ENCODE measurements around the gene UBXN7. TPM values are rescaled to one million over a fixed set of nuclear protein-coding genes. Genes with fewer than 3 reads are reported as not detected.
A peak's percentile ranks its signal among the peaks of the same experiment; 100 is the strongest.
"Not testable (repeated sequence)": the region's sequence is repeated elsewhere in the genome, so short reads cannot be mapped to it uniquely, and the experiment has no call there.

Gene UBXN7
- total RNA-seq, 1 experiment from 2014 or later = 62.7 TPM

GRCh38 chr3:196458063-196458462 lies 25.8 kb upstream of the UBXN7 start:
- Mint-ChIP-seq H3K36me3 (ENCODE audit: insufficient read depth, unreplicated experiment) (no peaks in the 10 kb centered on the region), H3K27me3 (ENCODE audit: insufficient read depth, unreplicated experiment) (no peaks in the 10 kb centered on the region), H3K4me1 (ENCODE audit: low read depth, unreplicated experiment) (no peaks in the 10 kb centered on the region), H3K9me3 (ENCODE audit: unreplicated experiment) (peaks cover 10% of the 10 kb centered on the region), H3K4me3 (ENCODE audit: unreplicated experiment) (no peak overlapping the region), H3K27ac (ENCODE audit: unreplicated experiment) (no peak overlapping the region)
- DNase-seq = no peak
- H3K4me3 ChIP-seq (ENCODE audit: low read depth, low read length) = no peak overlapping the region
- no peaks in the 10 kb centered on the region for H3K27me3 ChIP-seq (replicated peaks; ENCODE audit: control insufficient read depth, insufficient read depth, low read length)
- no TSS peak for BruUV-seq (replicated peaks)
- POLR2A ChIA-PET = no interaction called here
- no peaks in the 10 kb centered on the region for H3K4me1 ChIP-seq
- intact Hi-C loops (cut with micrococcal nuclease; ENCODE audit: unreplicated experiment) = no loop called here
- CTCF ChIA-PET = no interaction called here
- no peaks in the 10 kb centered on the region; the same call in 1 of the 2 replicates for H3K36me3 ChIP-seq (ENCODE audit: control insufficient read depth, insufficient read depth, low read length)
- H3K9me3 ChIP-seq = no peaks in the 10 kb centered on the region
- TF ChIP-seq CTCF (IDR thresholded peaks at IDR 0.05; ENCODE audit: insufficient read depth in 1 of 2, low read depth in 1 of 2, low read length in 1 of 2, severe bottlenecking in 1 of 2, unreplicated experiment in 1 of 2) = no peak

- BruUV-seq (replicated peaks); H3K27me3 Mint-ChIP-seq (ENCODE audit: insufficient read depth, unreplicated experiment); H3K36me3 Mint-ChIP-seq (ENCODE audit: insufficient read depth, unreplicated experiment); H3K27ac Mint-ChIP-seq (ENCODE audit: unreplicated experiment); H3K4me3 ChIP-seq (ENCODE audit: low read depth, low read length); CTCF ChIA-PET; H3K9me3 Mint-ChIP-seq (ENCODE audit: unreplicated experiment); H3K27me3 ChIP-seq (replicated peaks; ENCODE audit: control insufficient read depth, insufficient read depth, low read length); H3K36me3 ChIP-seq (ENCODE audit: control insufficient read depth, insufficient read depth, low read length); H3K4me1 ChIP-seq; H3K4me1 Mint-ChIP-seq (ENCODE audit: low read depth, unreplicated experiment); POLR2A ChIA-PET; H3K9me3 ChIP-seq; H3K4me3 Mint-ChIP-seq (ENCODE audit: unreplicated experiment); intact Hi-C loops (cut with micrococcal nuclease; ENCODE audit: unreplicated experiment): not testable (repeated sequence)
- DNase-seq = peak in 1 of 2 experiments; percentile 3
These were observed 25.2 kb upstream of the UBXN7 start for GRCh38 chr3:196457470-196457869.

- POLR2A ChIA-PET = no interaction called here
- intact Hi-C loops (cut with micrococcal nuclease; ENCODE audit: unreplicated experiment) = no loop called here
- H3K4me1 Mint-ChIP-seq (ENCODE audit: low read depth, unreplicated experiment) = no peaks in the 10 kb centered on the region
- no peaks in the 10 kb centered on the region for H3K36me3 Mint-ChIP-seq (ENCODE audit: insufficient read depth, unreplicated experiment)
- no peaks in the 10 kb centered on the region for H3K27me3 Mint-ChIP-seq (ENCODE audit: insufficient read depth, unreplicated experiment)
- TF ChIP-seq CTCF (IDR thresholded peaks at IDR 0.05; ENCODE audit: insufficient read depth in 1 of 2, low read depth in 1 of 2, low read length in 1 of 2, severe bottlenecking in 1 of 2, unreplicated experiment in 1 of 2) = no peak
- Histone ChIP-seq H3K36me3 (ENCODE audit: control insufficient read depth, insufficient read depth, low read length) (no peaks in the 10 kb centered on the region; the same call in 1 of the 2 replicates), H3K4me3 (ENCODE audit: low read depth, low read length) (no peak overlapping the region), H3K27me3 (replicated peaks; ENCODE audit: control insufficient read depth, insufficient read depth, low read length) (no peaks in the 10 kb centered on the region), H3K9me3 (no peaks in the 10 kb centered on the region), H3K4me1 (no peaks in the 10 kb centered on the region)
- peak in 1 of 2 experiments; percentile 2 for DNase-seq
- CTCF ChIA-PET = no interaction called here
- H3K4me3 Mint-ChIP-seq (ENCODE audit: unreplicated experiment) = no peak overlapping the region
- no peaks in the 10 kb centered on the region for H3K9me3 Mint-ChIP-seq (ENCODE audit: unreplicated experiment)
- H3K27ac Mint-ChIP-seq (ENCODE audit: unreplicated experiment) = no peak overlapping the region
- BruUV-seq (replicated peaks) = no TSS peak
These were observed 22.7 kb upstream of the UBXN7 start for GRCh38 chr3:196454935-196455334.

GRCh38 chr3:196445391-196445790 lies 13.2 kb upstream of the UBXN7 start:
- BruUV-seq (replicated peaks); H3K27me3 Mint-ChIP-seq (ENCODE audit: insufficient read depth, unreplicated experiment); H3K27ac Mint-ChIP-seq (ENCODE audit: unreplicated experiment); CTCF ChIA-PET; H3K4me1 Mint-ChIP-seq (ENCODE audit: low read depth, unreplicated experiment); H3K36me3 Mint-ChIP-seq (ENCODE audit: insufficient read depth, unreplicated experiment); H3K9me3 ChIP-seq; H3K4me3 ChIP-seq (ENCODE audit: low read depth, low read length); H3K9me3 Mint-ChIP-seq (ENCODE audit: unreplicated experiment); H3K36me3 ChIP-seq (ENCODE audit: control insufficient read depth, insufficient read depth, low read length); POLR2A ChIA-PET; H3K4me3 Mint-ChIP-seq (ENCODE audit: unreplicated experiment); H3K4me1 ChIP-seq; H3K27me3 ChIP-seq (replicated peaks; ENCODE audit: control insufficient read depth, insufficient read depth, low read length): not testable (repeated sequence)
- peak in 1 of 2 experiments; percentile 35 for DNase-seq
- intact Hi-C loops (cut with micrococcal nuclease; ENCODE audit: unreplicated experiment) = loop anchor here (10.0 kb wide), 1 partner anchor 191 kb away; no protein-coding TSS in a partner anchor

Data from Caco-2 (cell line).